IPS-18a (cell line): ENCODE results near the gene BCL2L13.
"Not testable (repeated sequence)": the region's sequence is repeated elsewhere in the genome, so short reads cannot be mapped to it uniquely, and the experiment has no call there.

Experiments
- H3K27ac ChIP-seq: one replicate; pipeline ENCODE4 v1.5.1; 2013; ENCODE audit warnings: low read length
- H3K27me3 ChIP-seq: one replicate; pipeline ENCODE4 v1.6.1; 2013; ENCODE audit warnings: mild to moderate bottlenecking, low read length; ENCODE audit not compliant: control insufficient read depth, insufficient read depth
- H3K36me3 ChIP-seq: one replicate; pipeline ENCODE4 v1.6.1; 2013; ENCODE audit warnings: low read depth, low read length; ENCODE audit not compliant: control insufficient read depth
- H3K4me1 ChIP-seq: one replicate; pipeline ENCODE4 v1.6.1; 2013; ENCODE audit warnings: low read depth, low read length; ENCODE audit not compliant: control insufficient read depth
- H3K4me3 ChIP-seq: one replicate; pipeline ENCODE4 v1.5.1; 2013; ENCODE audit warnings: low read length
- H3K9ac ChIP-seq: one replicate; pipeline ENCODE4 v1.6.1; 2013; ENCODE audit warnings: mild to moderate bottlenecking, low read length, moderate library complexity
- H3K9me3 ChIP-seq: one replicate; pipeline ENCODE4 v1.6.1; 2013; ENCODE audit warnings: low read depth, low read length; ENCODE audit not compliant: control insufficient read depth

Gene BCL2L13

GRCh38 chr22:17751596-17751995 is 113.0 kb downstream of the BCL2L13 start:
- Histone ChIP-seq H3K27me3 (no peaks in the 10 kb centered on the region), H3K36me3 (no peaks in the 10 kb centered on the region), H3K4me1 (no peaks in the 10 kb centered on the region), H3K9ac (no peak overlapping the region), H3K27ac (no peak overlapping the region), H3K9me3 (no peaks in the 10 kb centered on the region), H3K4me3 (no peak overlapping the region)

- H3K9ac ChIP-seq = no peak overlapping the region
- no peaks in the 10 kb centered on the region for H3K4me1 ChIP-seq
- no peak overlapping the region for H3K27ac ChIP-seq
- no peaks in the 10 kb centered on the region for H3K27me3 ChIP-seq
- no peaks in the 10 kb centered on the region for H3K36me3 ChIP-seq
- no peaks in the 10 kb centered on the region for H3K9me3 ChIP-seq
- H3K4me3 ChIP-seq = no peak overlapping the region
These were observed 114.9 kb downstream of the BCL2L13 start for GRCh38 chr22:17753401-17753989.

- Histone ChIP-seq H3K4me1 (no peaks in the 10 kb centered on the region), H3K27me3 (no peaks in the 10 kb centered on the region), H3K36me3 (no peaks in the 10 kb centered on the region), H3K4me3 (no peak overlapping the region), H3K27ac (no peak overlapping the region), H3K9me3 (no peaks in the 10 kb centered on the region), H3K9ac (no peak overlapping the region)
These were observed 115.8 kb downstream of the BCL2L13 start for GRCh38 chr22:17754233-17754925.

DNA sequence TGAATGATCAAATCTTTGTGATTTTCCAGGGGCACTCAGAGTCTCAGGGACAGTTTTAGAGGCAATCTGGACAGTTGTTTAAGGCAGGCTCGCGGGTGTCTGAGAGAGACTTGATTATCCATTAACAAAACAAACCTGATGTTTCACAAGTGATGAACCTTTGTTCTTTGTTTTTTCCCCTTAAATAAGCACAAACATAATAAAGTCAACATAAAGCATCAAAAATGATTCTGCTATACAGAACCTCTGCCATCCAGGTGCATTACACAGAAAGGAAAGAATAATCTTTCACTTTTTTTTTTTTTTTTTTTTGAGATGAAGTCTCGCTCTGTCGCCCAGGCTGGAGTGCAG is 122.6 kb downstream of the BCL2L13 start:
- Histone ChIP-seq H3K4me1 (no peaks in the 10 kb centered on the region), H3K36me3 (no peaks in the 10 kb centered on the region), H3K27me3 (no peaks in the 10 kb centered on the region), H3K9me3 (no peaks in the 10 kb centered on the region), H3K27ac (no peak overlapping the region), H3K9ac (no peak overlapping the region), H3K4me3 (no peak overlapping the region)

DNA sequence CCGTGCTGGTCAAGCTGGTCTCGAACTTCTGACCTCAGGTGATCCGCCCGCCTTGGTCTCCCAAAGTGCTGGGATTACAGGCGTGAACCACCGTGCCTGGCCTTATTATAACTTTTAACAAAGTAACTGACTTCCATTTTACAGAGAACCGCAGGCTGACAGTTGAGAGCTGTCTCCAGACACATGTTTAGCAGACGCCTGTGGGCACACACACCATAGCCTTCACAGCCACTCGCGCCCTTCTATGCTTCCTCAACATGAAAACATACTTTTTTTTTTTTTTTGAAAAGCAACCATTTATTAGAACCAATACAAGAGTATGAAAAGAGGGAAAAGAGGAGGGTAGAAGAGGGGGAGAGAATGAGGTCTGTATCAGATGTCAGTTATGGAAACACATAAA is 124.9 kb downstream of the BCL2L13 start:
- H3K27me3 ChIP-seq, H3K4me3 ChIP-seq, H3K9me3 ChIP-seq, H3K9ac ChIP-seq, H3K36me3 ChIP-seq, H3K27ac ChIP-seq, H3K4me1 ChIP-seq: not testable (repeated sequence)

GRCh38 chr22:17764036-17764435 is 125.5 kb downstream of the BCL2L13 start:
- Histone ChIP-seq H3K27me3 (no peaks in the 10 kb centered on the region), H3K4me3 (no peak overlapping the region), H3K4me1 (no peaks in the 10 kb centered on the region), H3K9me3 (no peaks in the 10 kb centered on the region), H3K27ac (no peak overlapping the region), H3K9ac (no peak overlapping the region), H3K36me3 (no peaks in the 10 kb centered on the region)

GRCh38 chr22:17764852-17765251 is 126.3 kb downstream of the BCL2L13 start:
- not testable (repeated sequence) for H3K27ac ChIP-seq, H3K9me3 ChIP-seq, H3K4me3 ChIP-seq, H3K4me1 ChIP-seq, H3K9ac ChIP-seq, H3K36me3 ChIP-seq, H3K27me3 ChIP-seq

GRCh38 chr22:17767233-17768065 is 128.9 kb downstream of the BCL2L13 start:
- no peaks in the 10 kb centered on the region for H3K9me3 ChIP-seq
- H3K4me1 ChIP-seq = no peaks in the 10 kb centered on the region
- no peak overlapping the region for H3K4me3 ChIP-seq
- H3K27ac ChIP-seq = no peak overlapping the region
- no peak overlapping the region for H3K9ac ChIP-seq
- H3K36me3 ChIP-seq = no peaks in the 10 kb centered on the region
- no peaks in the 10 kb centered on the region for H3K27me3 ChIP-seq

- no peaks in the 10 kb centered on the region for H3K36me3 ChIP-seq
- H3K9ac ChIP-seq = no peak overlapping the region
- H3K9me3 ChIP-seq = no peaks in the 10 kb centered on the region
- peaks cover 8% of the 10 kb centered on the region for H3K4me1 ChIP-seq
- no peak overlapping the region for H3K4me3 ChIP-seq
- H3K27ac ChIP-seq = no peak overlapping the region
- no peaks in the 10 kb centered on the region for H3K27me3 ChIP-seq
These were observed 130.6 kb downstream of the BCL2L13 start for GRCh38 chr22:17769013-17769715.

- Histone ChIP-seq H3K9me3 (no peaks in the 10 kb centered on the region), H3K4me1 (peaks cover 8% of the 10 kb centered on the region), H3K9ac (no peak overlapping the region), H3K4me3 (no peak overlapping the region), H3K36me3 (no peaks in the 10 kb centered on the region), H3K27me3 (no peaks in the 10 kb centered on the region), H3K27ac (no peak overlapping the region)
These were observed 131.1 kb downstream of the BCL2L13 start for GRCh38 chr22:17769716-17770082.

DNA sequence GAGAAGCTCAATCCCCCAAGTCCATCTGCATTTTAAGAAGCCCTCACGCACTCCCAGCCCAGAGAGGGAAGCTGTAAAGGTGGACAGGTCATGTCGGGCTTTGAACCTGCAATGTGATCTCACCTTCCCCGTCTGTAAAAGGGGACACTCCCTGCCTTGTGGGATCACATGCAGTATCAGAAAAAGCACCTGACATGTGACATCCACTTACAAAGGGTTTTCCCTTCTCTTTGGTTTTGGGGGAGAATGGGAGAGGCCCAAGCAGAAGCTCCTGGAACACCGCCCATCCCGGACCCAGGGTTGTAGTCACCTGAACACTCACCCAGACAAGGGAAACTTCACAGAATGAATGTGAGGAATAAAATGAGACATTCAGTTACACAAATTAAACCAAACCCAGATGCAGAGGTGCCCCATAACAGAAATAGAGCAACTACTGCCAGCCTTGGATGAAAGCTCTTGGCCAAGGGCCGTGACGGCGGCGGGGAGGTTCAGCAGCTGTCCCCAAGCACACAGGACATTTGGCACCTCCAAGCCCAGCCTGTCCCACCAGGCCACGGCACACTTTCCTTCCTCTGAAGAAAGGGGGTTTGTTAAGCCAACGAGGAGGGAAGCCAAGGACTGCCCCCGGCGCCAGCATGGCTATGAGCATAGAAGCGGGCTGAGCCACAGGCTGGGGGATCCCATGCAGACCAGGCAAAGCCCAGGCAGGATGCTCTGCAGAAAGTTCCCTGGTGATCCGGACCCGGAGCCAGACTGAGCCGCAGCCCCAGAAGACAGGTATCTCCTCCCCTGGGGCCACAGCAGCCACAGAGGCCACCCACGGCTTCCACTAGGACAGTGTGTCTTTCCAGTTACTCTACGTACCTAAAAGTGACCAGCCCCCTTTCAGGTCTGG is 131.9 kb downstream of the BCL2L13 start:
- Histone ChIP-seq H3K9ac (no peak overlapping the region), H3K4me1 (peaks cover 8% of the 10 kb centered on the region), H3K4me3 (no peak overlapping the region)

More for the DNA sequence above, 131.9 kb downstream of the BCL2L13 start:
- no peak overlapping the region for H3K27ac ChIP-seq
- H3K27me3 ChIP-seq = no peaks in the 10 kb centered on the region
- no peaks in the 10 kb centered on the region for H3K9me3 ChIP-seq
- no peaks in the 10 kb centered on the region for H3K36me3 ChIP-seq
